NCI-H128 (cell line): ENCODE data around the gene RAB20.

Source experiments
- DNase-seq: peaks from one replicate; lab custom pipeline; 2025; ENCODE audit not compliant: unreplicated experiment; lab: John Stamatoyannopoulos, UW

RAB20 gene

GRCh38 chr13:110531671-110532083 lies 29.8 kb downstream of the RAB20 start:
- no peak for DNase-seq

GRCh38 chr13:110531100-110531499 lies 30.4 kb downstream of the RAB20 start:
- no peak for DNase-seq

- no peak for DNase-seq
Measured at GRCh38 chr13:110529522-110530311, 31.8 kb downstream of the RAB20 start.

- DNase-seq = no peak
Measured at GRCh38 chr13:110528911-110529310, 32.6 kb downstream of the RAB20 start.

- no peak for DNase-seq
Measured at GRCh38 chr13:110528371-110528770, 33.2 kb downstream of the RAB20 start.

GRCh38 chr13:110525328-110526319 lies 35.9 kb downstream of the RAB20 start:
- peak; percentile 57 for DNase-seq

- no peak for DNase-seq
Measured at GRCh38 chr13:110524541-110525257, 36.8 kb downstream of the RAB20 start.

- DNase-seq = no peak
Measured at GRCh38 chr13:110523838-110524540, 37.5 kb downstream of the RAB20 start.

GRCh38 chr13:110523180-110523579 lies 38.3 kb downstream of the RAB20 start:
- DNase-seq = no peak

GRCh38 chr13:110522721-110523120 lies 38.8 kb downstream of the RAB20 start:
- DNase-seq = no peak

- DNase-seq = no peak
Measured at GRCh38 chr13:110521946-110522345, 39.6 kb downstream of the RAB20 start.

- no peak for DNase-seq
Measured at GRCh38 chr13:110521296-110521680, 40.2 kb downstream of the RAB20 start.

GRCh38 chr13:110520431-110521295 lies 40.9 kb downstream of the RAB20 start:
- no peak for DNase-seq

- DNase-seq = no peak
Measured at GRCh38 chr13:110519506-110519905, 42.0 kb downstream of the RAB20 start.

- DNase-seq = no peak
Measured at GRCh38 chr13:110519046-110519445, 42.5 kb downstream of the RAB20 start.

- no peak for DNase-seq
Measured at GRCh38 chr13:110518571-110518970, 43.0 kb downstream of the RAB20 start.

- no peak for DNase-seq
Measured at GRCh38 chr13:110518226-110518525, 43.3 kb downstream of the RAB20 start.

- no peak for DNase-seq
Measured at GRCh38 chr13:110517505-110518225, 43.9 kb downstream of the RAB20 start.

- no peak for DNase-seq
Measured at GRCh38 chr13:110516500-110516899, 45.0 kb downstream of the RAB20 start.
